Activated CD8-positive, alpha-beta memory T cell treated with anti-CD3 and anti-CD28 coated beads for 48 hours (primary cell): ENCODE results near the gene SYT12.

Source experiments
- DNase-seq, 3 experiments: peaks; one replicate each; pipeline ENCODE4 v3.0.0-alpha.2; 2020; ENCODE audit warnings: low read depth in 2 of 3, low spot score in 2 of 3

The SYT12 gene

DNA sequence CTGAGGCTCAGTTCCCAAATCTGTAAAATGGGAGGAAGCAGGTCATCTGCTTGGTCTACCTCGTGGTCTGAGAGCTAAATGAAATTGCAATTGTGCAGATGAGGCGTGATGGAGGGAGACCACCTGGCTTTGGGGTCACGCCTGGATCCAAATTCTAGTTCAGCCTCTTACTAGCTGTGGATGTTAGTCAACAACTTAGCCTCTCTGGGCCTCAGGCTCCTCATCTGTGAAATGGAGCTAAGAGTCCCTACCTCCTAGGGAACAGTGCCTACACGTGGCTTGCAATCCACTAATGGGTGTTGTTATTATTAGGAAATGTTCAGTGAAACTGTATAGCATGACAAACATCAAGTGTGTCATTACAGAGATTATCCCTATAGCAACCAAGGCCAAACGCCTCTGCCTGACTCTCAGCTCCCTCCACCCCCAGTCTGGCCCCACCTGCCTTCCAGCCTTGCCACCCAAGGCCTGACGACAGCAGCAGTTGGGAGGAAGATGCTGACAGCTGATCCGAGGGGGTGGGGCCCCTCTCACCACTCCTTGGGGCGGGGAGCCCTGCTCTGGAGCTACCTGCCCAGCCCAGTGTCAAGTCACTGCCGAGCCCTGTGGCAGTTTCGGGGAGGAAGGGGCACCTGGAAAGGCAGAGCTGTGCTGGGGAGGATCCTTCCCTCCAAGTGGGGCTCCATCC is 32.0 kb downstream of the SYT12 start:
- DNase-seq = no peak

- no peak for DNase-seq
Measured at GRCh38 chr11:67055812-67056211, 32.9 kb downstream of the SYT12 start.

- DNase-seq = no peak
Measured at GRCh38 chr11:67056267-67057204, 33.6 kb downstream of the SYT12 start, which contains the start of gene RHOD. Gene RHOD (plus strand): TSS chr11:67056847. CDS start chr11:67056903, 56 bp downstream.

DNA sequence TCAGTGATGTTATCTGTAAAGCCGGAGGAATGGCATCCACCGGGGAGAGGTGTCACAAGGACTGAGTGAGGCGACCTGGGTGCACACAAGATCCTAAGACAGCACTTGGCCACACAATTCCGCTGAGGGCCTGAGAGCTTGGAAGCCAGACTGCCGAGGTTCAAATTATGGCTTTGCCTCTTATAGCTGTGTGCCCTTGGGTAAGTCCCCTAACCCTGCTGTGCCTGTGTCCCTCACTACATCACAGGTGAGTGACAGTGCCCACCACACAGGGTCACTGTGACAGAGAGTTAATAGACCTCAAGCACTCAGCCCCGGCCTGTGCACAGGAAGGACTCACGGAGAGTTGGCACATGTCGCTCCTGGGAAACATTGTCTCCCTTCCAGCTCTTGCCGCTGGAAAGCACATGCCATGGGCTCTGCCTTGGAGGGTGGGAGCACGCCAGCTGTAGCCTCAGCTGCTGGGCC is 34.3 kb downstream of the SYT12 start:
- DNase-seq = no peak

- no peak for DNase-seq
Measured at GRCh38 chr11:67058506-67058905, 35.6 kb downstream of the SYT12 start.

DNA sequence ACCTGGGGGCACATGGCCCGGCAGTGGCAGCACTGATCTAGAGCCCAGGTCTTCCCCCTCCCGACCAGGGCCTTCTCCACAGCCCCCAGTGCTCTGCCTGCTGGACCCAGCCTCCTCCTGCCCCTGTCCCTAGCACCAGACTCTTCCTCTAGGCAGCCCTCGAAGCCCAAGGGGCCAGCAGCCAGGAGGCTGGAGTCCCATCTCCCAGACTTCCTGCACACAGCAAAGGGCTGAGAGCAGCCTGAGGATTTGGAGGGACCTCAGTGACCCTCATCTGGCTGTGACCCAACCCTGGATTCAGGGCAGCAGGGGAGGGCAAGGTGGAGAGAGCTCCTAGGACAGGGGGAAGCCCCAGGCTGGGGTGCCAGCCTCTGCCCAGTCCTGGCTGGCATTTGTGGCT is 36.7 kb downstream of the SYT12 start:
- DNase-seq = no peak

- DNase-seq = no peak
Measured at GRCh38 chr11:67060111-67060522, 37.2 kb downstream of the SYT12 start.

DNA sequence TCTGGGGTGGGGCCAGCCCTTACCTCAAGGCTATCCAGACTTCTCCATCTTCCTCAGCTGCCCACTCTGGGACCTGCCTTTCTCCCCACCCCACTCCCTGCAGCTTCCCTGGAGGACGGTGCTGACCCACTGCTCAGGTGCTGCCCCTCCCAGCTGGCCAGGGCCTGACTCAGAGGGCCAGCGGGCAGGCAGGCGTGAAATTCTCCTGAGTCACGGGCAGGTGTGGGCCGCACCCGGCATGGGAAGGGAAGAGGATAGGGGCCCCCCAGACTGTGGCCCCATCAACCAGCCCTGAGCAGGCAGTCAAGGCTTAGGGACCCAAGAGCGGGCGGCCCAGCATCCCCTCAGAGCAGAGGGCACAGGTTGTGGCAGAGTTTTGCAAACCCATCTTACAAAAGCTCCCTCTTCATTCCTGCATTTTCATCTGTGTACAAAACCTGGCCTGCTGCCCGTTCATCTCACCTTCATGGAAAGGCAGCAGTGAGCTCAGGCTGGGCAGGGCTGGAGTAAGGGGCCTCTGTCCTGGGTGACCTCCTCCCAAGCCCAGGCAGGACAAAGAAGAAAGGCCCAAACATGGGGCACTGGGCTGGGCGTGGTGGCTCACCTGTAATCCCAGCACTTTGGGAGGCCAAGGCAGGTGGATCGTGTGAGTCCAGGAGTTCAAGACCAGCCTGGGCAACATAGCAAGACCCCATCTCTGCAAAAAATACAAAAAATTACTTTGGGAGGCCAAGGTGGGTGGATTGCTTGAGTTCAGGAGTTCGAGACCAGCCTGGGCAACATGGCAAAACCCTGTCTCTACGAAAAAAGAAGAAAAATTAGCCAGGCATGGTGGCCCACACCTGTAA is 39.8 kb downstream of the SYT12 start:
- DNase-seq = no peak

DNA sequence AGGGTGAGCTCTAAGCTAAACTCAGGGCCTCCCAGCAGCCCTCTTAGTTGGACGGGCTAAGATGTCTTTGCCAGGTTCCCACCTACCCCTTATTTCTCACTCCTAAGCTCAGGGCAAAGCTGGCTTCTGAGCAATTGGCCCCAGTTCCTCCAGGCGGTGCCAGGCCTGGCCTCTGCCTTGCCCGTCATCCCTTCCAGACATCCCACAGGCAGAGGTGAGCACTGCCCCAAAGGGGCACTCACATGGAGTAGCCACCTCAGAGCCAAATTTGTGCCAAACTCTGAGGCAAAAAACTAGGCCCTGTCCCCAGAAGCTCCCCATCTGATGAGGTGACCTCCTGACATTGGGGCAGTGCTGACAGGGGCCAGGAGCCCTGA is 43.4 kb downstream of the SYT12 start:
- DNase-seq = no peak

DNA sequence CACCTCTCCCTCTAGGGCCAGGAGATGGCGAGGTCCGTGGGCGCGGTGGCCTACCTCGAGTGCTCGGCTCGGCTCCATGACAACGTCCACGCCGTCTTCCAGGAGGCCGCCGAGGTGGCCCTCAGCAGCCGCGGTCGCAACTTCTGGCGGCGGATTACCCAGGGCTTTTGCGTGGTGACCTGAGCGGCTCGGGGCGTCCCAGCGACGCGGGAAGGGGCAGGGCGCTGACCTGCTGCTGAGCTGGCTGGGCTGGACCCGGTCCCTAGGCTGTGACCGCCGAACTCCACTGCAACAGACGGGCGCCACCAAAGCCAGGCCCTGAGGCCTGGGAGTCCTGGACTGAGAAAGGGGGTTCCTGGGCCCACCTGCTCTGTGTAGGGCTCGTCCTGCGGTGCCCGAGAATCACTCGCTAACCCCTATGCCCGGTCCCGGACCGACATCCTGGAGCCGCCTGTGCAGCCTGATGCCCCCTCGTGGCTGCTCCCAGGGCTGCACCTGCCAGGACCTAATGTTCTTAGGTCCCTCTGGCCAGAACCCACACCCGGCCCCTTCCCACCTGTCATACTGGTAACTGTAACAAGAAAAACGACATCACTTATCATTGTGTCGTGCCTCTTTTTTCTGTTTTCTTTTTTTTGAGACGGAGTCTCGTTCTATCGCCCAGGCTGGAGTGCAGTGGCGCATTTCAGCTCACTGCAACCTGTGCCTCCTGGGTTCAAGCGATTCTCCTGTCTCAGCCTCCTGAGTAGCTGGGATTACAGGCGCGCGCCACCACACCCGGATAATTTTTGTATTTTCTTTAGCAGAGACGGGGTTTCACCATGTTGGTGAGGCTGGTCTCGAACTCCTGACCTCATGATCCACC is 48.7 kb downstream of the SYT12 start:
- peak; percentile 55 to 64 (median 55) for DNase-seq

DNA sequence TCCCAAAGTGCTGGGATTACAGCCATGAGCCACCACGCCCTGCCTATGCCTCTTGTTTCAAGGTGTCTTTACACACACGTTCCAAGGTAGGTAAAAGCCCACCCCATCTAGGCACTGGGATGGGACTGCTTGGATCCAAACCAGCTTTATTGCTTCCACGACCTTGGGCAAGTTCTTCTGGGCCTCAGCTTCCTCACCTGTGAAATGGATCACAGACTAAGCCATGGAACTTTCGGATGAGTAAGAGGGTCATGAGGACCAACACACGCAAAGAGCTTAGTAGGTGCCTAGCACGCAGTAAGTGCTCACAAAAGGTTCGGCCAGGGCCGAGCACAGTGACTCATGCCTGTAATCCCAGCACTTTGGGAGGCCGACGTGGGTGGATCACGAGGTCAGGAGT is 49.4 kb downstream of the SYT12 start:
- no peak for DNase-seq

DNA sequence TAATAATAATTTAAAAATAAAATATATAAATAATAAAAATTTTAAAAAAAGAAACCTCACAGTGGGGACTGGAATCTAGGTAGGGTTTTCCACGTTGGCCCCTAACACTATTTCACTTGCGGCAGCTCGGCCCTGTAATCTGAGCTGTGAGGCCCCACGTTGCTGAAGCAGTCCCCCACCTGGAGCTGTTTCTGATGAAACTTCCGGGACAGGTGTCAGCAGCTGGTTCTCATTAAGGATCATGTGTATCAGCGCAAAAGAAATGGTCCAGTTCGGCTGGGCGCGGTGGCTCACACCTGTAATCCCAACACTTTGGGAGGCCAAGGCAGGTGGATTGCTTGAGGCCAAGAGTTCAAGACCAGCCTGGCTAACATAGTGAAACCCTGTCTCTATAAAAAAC is 51.0 kb downstream of the SYT12 start:
- no peak for DNase-seq

DNA sequence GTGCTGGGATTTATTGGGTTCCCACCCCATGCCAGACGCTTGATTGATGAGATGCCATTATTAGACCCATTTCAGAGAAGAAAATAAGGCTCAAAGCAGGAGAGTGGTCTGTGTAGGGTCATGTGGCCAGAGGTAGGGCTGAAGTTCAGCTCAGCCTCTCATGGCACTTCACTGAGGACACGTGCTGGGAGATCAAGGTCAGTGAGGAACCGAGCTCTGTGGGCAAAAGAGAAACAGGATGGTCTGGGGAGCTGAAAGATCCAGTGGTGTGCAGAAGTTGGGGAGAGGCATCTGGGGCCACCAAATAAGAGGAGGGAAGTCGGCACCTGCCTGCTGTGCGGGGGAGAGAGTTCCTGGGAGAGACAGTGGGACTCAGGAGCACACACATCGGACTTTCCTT is 53.3 kb downstream of the SYT12 start:
- no peak for DNase-seq

DNA sequence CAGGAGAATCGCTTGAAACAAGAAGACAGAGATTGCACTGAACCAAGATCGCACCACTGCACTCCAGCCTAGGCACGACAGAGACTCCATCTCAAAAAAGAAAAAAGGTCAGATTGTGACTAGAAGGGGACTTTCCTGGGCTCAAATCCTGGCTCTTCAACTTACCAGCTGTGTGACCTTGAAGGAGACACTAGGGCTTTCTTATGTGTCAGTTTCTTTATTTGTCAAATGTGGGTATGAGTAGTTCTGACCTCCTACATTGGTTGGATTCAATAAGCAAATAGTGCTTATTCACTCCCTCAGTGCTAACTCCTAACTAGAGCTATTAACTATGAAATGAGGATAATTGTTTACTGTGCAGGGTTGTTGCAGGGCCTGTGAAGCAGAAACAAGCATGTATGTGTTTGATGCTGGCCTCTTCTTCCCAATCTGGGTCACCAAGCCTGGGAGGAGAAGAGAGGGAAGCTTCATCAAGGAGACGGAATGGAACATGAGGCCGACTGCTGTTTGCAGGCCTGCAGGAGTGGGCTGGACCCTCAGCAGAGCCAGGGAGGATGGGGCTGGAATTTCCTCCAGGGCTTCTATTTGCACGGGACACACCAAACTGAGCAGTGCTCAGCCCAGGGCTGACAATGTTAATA is 56.3 kb downstream of the SYT12 start:
- no peak for DNase-seq

- no peak for DNase-seq
Measured at GRCh38 chr11:67082071-67082791, 59.3 kb downstream of the SYT12 start.

- no peak for DNase-seq
Measured at GRCh38 chr11:67083786-67084366, 60.9 kb downstream of the SYT12 start.

GRCh38 chr11:67085617-67086016 is 62.7 kb downstream of the SYT12 start:
- DNase-seq = no peak

DNA sequence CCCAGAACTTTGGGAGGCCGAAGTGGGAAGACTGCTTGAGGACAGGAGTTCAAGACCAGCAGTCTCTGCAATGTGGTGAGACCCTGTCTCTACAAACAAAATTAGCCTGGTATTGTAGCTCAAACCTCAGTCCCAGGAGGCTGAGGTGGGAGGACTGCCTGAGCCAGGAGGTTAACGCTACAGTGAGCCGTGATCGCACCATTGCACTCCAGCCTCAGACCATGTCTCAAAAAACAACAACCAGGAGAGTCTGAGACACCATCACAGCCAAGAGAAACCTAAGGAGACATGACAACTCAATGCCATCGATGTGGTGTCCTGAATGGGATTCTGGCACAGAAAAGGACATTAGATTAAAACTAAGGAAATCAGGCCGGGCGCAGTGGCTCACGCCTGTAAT is 67.8 kb downstream of the SYT12 start:
- DNase-seq = no peak

DNA sequence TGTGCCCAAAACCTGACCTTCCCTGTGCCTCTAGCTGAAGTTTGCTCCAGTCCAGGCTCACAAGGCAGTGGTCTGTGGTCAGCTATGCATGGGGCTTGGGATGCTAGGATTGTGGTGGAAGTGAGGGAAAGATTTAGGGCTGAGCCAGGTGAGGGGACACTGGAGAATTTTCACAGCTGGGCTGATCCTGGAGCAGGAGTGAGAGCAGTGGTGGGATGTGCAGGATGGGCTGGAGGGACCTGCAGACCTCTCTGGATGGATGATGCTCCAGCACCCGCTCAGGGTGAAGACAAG is 72.2 kb downstream of the SYT12 start:
- no peak for DNase-seq
